A673 (cell line): ENCODE measurements around the gene PJA2. TPM values are rescaled to one million over a fixed set of nuclear protein-coding genes. Genes with fewer than 3 reads are reported as not detected.

Experiments used
- BruUV-seq: library from RNA; stranded (reverse); fragments of 400-500 nt; replicated peaks from 2 replicates; lab custom pipeline; 2021; lab: Mats Ljungman, UMichigan
- CTCF ChIA-PET: fragments of 300-600 bp; sonication (Branson Sonifier 250); formaldehyde crosslinking; loops from one replicate; lab custom pipeline; 2022; ENCODE audit warnings: antibody characterized with exemption; lab: Charles Lee
- POLR2A ChIA-PET: fragments of 300-600 bp; sonication (Branson Sonifier 250); formaldehyde crosslinking; loops from one replicate; lab custom pipeline; 2022; ENCODE audit warnings: antibody characterized with exemption; ENCODE audit not compliant: low non-redundant PET; lab: Charles Lee
- DNase-seq: peaks from one replicate; pipeline ENCODE4 v3.0.0-alpha.2; 2015; ENCODE audit warnings: low spot score
- H3K27ac ChIP-seq: fragments of 200-600 bp; sonication (generic); 2 replicates; pipeline ENCODE4 v1.5.1; 2016; ENCODE audit warnings: mixed run types, low read depth, mild to moderate bottlenecking, mixed read lengths, antibody characterized with exemption, low read length; ENCODE audit not compliant: poor library complexity, severe bottlenecking
- H3K27me3 ChIP-seq: fragments of 200-600 bp; sonication (generic); replicated peaks from 2 replicates; pipeline ENCODE4 v1.6.1; 2017; ENCODE audit warnings: mixed run types, low read depth, mild to moderate bottlenecking, mixed read lengths, antibody characterized with exemption, low read length; ENCODE audit not compliant: insufficient read depth, poor library complexity
- H3K36me3 ChIP-seq: fragments of 200-600 bp; sonication (generic); 2 replicates; pipeline ENCODE4 v1.6.1; 2016; ENCODE audit warnings: mixed run types, mild to moderate bottlenecking, mixed read lengths, antibody characterized with exemption, low read length; ENCODE audit not compliant: insufficient read depth, poor library complexity, severe bottlenecking
- H3K4me1 ChIP-seq: fragments of 200-600 bp; sonication (generic); 2 replicates; pipeline ENCODE4 v1.6.1; 2017; ENCODE audit warnings: mixed run types, mild to moderate bottlenecking, mixed read lengths, antibody characterized with exemption, low read length; ENCODE audit not compliant: insufficient read depth, poor library complexity, severe bottlenecking
- H3K4me3 ChIP-seq: fragments of 200-600 bp; sonication (generic); 2 replicates; pipeline ENCODE4 v1.5.1; 2016; ENCODE audit warnings: low read depth, mixed run types, mild to moderate bottlenecking, mixed read lengths, low read length; ENCODE audit not compliant: poor library complexity, severe bottlenecking
- H3K9me3 ChIP-seq: fragments of 200-600 bp; sonication (generic); 2 replicates; pipeline ENCODE4 v1.6.1; 2016; ENCODE audit warnings: mixed run types, low read depth, mild to moderate bottlenecking, mixed read lengths, antibody characterized with exemption, low read length; ENCODE audit not compliant: poor library complexity, severe bottlenecking
- EZH2 ChIP-seq: fragments of 200-600 bp; sonication (generic); IDR thresholded peaks from 2 replicates; pipeline ENCODE4 v1.6.1; 2017; ENCODE audit warnings: borderline replicate concordance, low read depth, mild to moderate bottlenecking, mixed read lengths, antibody characterized with exemption, low read length; ENCODE audit not compliant: poor library complexity, severe bottlenecking
- intact Hi-C: fragments of 100-400 bp; cut with micrococcal nuclease; formaldehyde crosslinking; loops from one replicate; pipeline ENCODE4 v1.10.0; 2022; ENCODE audit not compliant: unreplicated experiment
- total RNA-seq: library from RNA; stranded (reverse); gene quantifications from 2 replicates; pipeline ENCODE4 v1.2.3, GENCODE V29; 2021
- TF ChIP-seq, protein P1 (sequence below): fragments of 300-800, 200-600 bp; sonication (generic); conservative IDR thresholded peaks from 2 replicates; pipeline ENCODE4 v1.5.1; 2017; ENCODE audit warnings: low read depth, mild to moderate bottlenecking, antibody characterized with exemption, low read length, moderate library complexity, mixed read lengths

The PJA2 gene
- total RNA-seq, 1 experiment from 2014 or later = 47.3 TPM

- Histone ChIP-seq H3K27ac (no peak overlapping the region), H3K9me3 (no peaks in the 10 kb centered on the region), H3K4me3 (no peak overlapping the region), H3K4me1 (peaks cover 25% of the 10 kb centered on the region), H3K36me3 (no peaks in the 10 kb centered on the region), H3K27me3 (no peaks in the 10 kb centered on the region)
- no peak for DNase-seq
- BruUV-seq = no TSS peak
- POLR2A ChIA-PET = no interaction called here
- CTCF ChIA-PET = no interaction called here
- intact Hi-C loops = no loop called here
- no peak for TF ChIP-seq EZH2
- TF ChIP-seq, protein P1, sequence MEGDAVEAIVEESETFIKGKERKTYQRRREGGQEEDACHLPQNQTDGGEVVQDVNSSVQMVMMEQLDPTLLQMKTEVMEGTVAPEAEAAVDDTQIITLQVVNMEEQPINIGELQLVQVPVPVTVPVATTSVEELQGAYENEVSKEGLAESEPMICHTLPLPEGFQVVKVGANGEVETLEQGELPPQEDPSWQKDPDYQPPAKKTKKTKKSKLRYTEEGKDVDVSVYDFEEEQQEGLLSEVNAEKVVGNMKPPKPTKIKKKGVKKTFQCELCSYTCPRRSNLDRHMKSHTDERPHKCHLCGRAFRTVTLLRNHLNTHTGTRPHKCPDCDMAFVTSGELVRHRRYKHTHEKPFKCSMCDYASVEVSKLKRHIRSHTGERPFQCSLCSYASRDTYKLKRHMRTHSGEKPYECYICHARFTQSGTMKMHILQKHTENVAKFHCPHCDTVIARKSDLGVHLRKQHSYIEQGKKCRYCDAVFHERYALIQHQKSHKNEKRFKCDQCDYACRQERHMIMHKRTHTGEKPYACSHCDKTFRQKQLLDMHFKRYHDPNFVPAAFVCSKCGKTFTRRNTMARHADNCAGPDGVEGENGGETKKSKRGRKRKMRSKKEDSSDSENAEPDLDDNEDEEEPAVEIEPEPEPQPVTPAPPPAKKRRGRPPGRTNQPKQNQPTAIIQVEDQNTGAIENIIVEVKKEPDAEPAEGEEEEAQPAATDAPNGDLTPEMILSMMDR = no peak
Measured at GRCh38 chr5:109310315-109310714, 99.5 kb downstream of the PJA2 start.

- POLR2A ChIA-PET = no interaction called here
- no peak for DNase-seq
- Histone ChIP-seq H3K27me3 (no peaks in the 10 kb centered on the region), H3K36me3 (no peaks in the 10 kb centered on the region), H3K4me1 (peaks cover 25% of the 10 kb centered on the region), H3K9me3 (no peaks in the 10 kb centered on the region), H3K4me3 (no peak overlapping the region), H3K27ac (no peak overlapping the region)
- BruUV-seq = no TSS peak
- intact Hi-C loops = no loop called here
- TF ChIP-seq, protein P1 = no peak
- TF ChIP-seq EZH2 = no peak
- CTCF ChIA-PET = no interaction called here
Measured at GRCh38 chr5:109309326-109310063, 100.3 kb downstream of the PJA2 start.

DNA sequence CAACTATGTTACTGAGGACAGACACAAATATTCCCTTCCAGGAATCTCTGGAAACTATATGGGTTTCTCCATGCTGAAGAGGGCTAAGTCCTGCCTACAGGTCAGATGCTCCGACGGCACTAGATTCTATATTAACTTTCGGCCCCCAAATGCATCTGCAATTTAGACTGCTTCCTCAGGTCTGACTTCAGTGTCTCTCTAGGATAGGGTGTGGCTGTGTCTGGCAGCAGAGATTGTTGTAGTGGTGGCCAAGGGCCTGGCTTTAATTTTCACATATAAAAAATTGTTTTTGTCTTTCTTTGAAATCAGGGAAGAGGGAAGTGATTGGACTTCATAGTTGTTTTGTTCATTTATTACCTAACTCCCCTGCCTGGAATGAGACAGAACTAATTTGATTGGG lies 101.8 kb downstream of the PJA2 start:
- Histone ChIP-seq H3K4me3 (no peak overlapping the region), H3K27me3 (no peaks in the 10 kb centered on the region), H3K36me3 (no peaks in the 10 kb centered on the region), H3K4me1 (peaks cover 25% of the 10 kb centered on the region), H3K9me3 (no peaks in the 10 kb centered on the region), H3K27ac (no peak overlapping the region)
- POLR2A ChIA-PET = no interaction called here
- DNase-seq = no peak
- CTCF ChIA-PET = no interaction called here
- intact Hi-C loops = no loop called here
- TF ChIP-seq, protein P1 = no peak
- TF ChIP-seq EZH2 = no peak
- no TSS peak for BruUV-seq
